M059J (cell line): ENCODE measurements around the gene RFX4. TPM values are rescaled to one million over a fixed set of nuclear protein-coding genes. Genes with fewer than 3 reads are reported as not detected.

Experiments
- DNase-seq: peaks from one replicate; pipeline ENCODE4 v3.0.0-alpha.2; 2012; ENCODE audit warnings: low read depth
- total RNA-seq: library from RNA; depleted of rRNA; stranded (reverse); fragments of >200 nt; shearing (Covaris generic); gene quantifications from 2 replicates; pipeline ENCODE4 v1.2.3, GENCODE V29; 2014

Gene RFX4
- total RNA-seq, 1 experiment from 2014 or later: not detected

- DNase-seq: no peak
Measured at GRCh38 chr12:106732890-106733289, 150.1 kb downstream of the RFX4 start.

- no peak for DNase-seq
Measured at GRCh38 chr12:106733660-106734059, 150.9 kb downstream of the RFX4 start.

- DNase-seq: peak; percentile 45
Measured at GRCh38 chr12:106736051-106736957, 153.5 kb downstream of the RFX4 start.

- peak; percentile 46 for DNase-seq
Measured at GRCh38 chr12:106739318-106739717, 156.5 kb downstream of the RFX4 start.

GRCh38 chr12:106739815-106740530, 157.2 kb downstream of the RFX4 start:
- DNase-seq: peak; percentile 65

- DNase-seq: no peak
Measured at GRCh38 chr12:106740818-106741217, 158.0 kb downstream of the RFX4 start.

GRCh38 chr12:106741247-106741646, 158.4 kb downstream of the RFX4 start:
- DNase-seq: no peak

GRCh38 chr12:106743270-106743988, 160.6 kb downstream of the RFX4 start:
- DNase-seq: no peak

- no peak for DNase-seq
Measured at GRCh38 chr12:106744600-106744999, 161.8 kb downstream of the RFX4 start.

GRCh38 chr12:106745181-106745745, 162.5 kb downstream of the RFX4 start:
- DNase-seq: no peak

GRCh38 chr12:106747973-106748436, 165.2 kb downstream of the RFX4 start:
- DNase-seq: no peak

GRCh38 chr12:106750524-106750923, 167.7 kb downstream of the RFX4 start:
- no peak for DNase-seq

- no peak for DNase-seq
Measured at GRCh38 chr12:106753526-106753925, 170.7 kb downstream of the RFX4 start.

- no peak for DNase-seq
Measured at GRCh38 chr12:106754331-106754730, 171.5 kb downstream of the RFX4 start.

- DNase-seq: no peak
Measured at GRCh38 chr12:106757623-106758348, 175.0 kb downstream of the RFX4 start.

GRCh38 chr12:106758349-106759110, 175.7 kb downstream of the RFX4 start:
- DNase-seq: no peak

- no peak for DNase-seq
Measured at GRCh38 chr12:106759526-106760183, 176.9 kb downstream of the RFX4 start.

- no peak for DNase-seq
Measured at GRCh38 chr12:106760184-106760531, 177.4 kb downstream of the RFX4 start.

GRCh38 chr12:106764220-106764619, 181.4 kb downstream of the RFX4 start:
- DNase-seq: no peak

GRCh38 chr12:106764738-106765137, 181.9 kb downstream of the RFX4 start:
- DNase-seq: no peak
